Measurements from ENCODE around the gene LEPROT. TPM values are rescaled to one million over a fixed set of nuclear protein-coding genes. Genes with fewer than 3 reads are reported as not detected.

The LEPROT gene
- total and polyA plus RNA-seq, 2 of the 8 experiments (the other 6 are each of a cell fraction or from before 2014, with no cell fraction given), result 25.7 to 27.2 TPM

DNA sequence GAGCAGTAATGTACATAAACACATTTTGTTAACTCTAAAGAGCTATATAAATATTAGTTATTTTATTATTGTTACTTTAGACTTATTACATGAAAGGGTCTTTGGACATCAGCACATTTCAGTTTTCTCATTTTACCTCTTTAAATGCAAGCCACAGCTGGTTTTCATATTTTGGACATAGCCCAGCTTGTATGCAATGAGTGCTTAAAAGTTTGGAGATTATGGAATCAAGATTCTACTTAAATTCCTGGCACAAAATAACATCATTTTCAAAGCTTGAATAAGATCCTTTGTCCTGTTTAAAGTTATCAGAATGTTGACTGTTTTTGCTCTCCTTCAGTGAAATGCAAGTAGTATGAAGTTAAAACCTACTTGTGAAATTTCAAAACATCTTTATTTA, 15.5 kb upstream of the LEPROT start:
- Histone ChIP-seq H3K9ac (replicated peaks in 1 of 4; ENCODE audit: extremely low read depth in 1 of 4, low read depth in 3 of 4, low read length in 3 of 4) (no peak overlapping the region), H3K36me3 (ENCODE audit: control insufficient read depth in 2 of 4, insufficient read depth in 4 of 4, low read length in 3 of 4) (no peaks in the 10 kb centered on the region)
- TF ChIP-seq RFX5 (IDR thresholded peaks at IDR 0.05; ENCODE audit: borderline replicate concordance, low read depth, low read length) (no peak), SIRT6 (IDR thresholded peaks at IDR 0.05; ENCODE audit: low read length) (no peak), SP1 (IDR thresholded peaks at IDR 0.05; ENCODE audit: low read depth, low read length) (no peak), CEBPB (IDR thresholded peaks at IDR 0.05; ENCODE audit: low read depth, low read length) (no peak), TEAD4 (IDR thresholded peaks at IDR 0.05; ENCODE audit: low read depth, low read length) (no peak)

More for the DNA sequence above, 15.5 kb upstream of the LEPROT start:
- no peak overlapping the region for H4K5ac ChIP-seq (ENCODE audit: insufficient read length, low read depth, low read length)
- H4K20me1 ChIP-seq (replicated peaks in 1 of 2; ENCODE audit: control insufficient read depth in 1 of 2, insufficient read depth in 2 of 2, low read length in 2 of 2), result no peaks in the 10 kb centered on the region
- no peak overlapping the region for H2BK120ac ChIP-seq (replicated peaks; ENCODE audit: low read depth, low read length)
- H3K56ac ChIP-seq (replicated peaks; ENCODE audit: insufficient read length, low read depth, low read length), result no peak overlapping the region
- no peak for FAIRE-seq
- H4K91ac ChIP-seq (replicated peaks; ENCODE audit: insufficient read length, low read length), result no peak overlapping the region
- no peak overlapping the region for H3K4me3 ChIP-seq (ENCODE audit: extremely low read depth in 1 of 4, insufficient read depth in 2 of 4, low read depth in 3 of 4, low read length in 4 of 4)
- H3K18ac ChIP-seq (ENCODE audit: extremely low read depth, low read length), result no peak overlapping the region
- H3K79me2 ChIP-seq (ENCODE audit: control insufficient read depth in 1 of 2, insufficient read depth in 2 of 2, low read length in 2 of 2), result no peaks in the 10 kb centered on the region
- no peak overlapping the region for H2AFZ ChIP-seq (ENCODE audit: low read length)
- H3K14ac ChIP-seq (ENCODE audit: insufficient read length), result no peak overlapping the region
- H2AK5ac ChIP-seq (ENCODE audit: low read depth, low read length), result no peak overlapping the region
- no peak overlapping the region for H2BK5ac ChIP-seq (ENCODE audit: low read depth, low read length)
- no peaks in the 10 kb centered on the region; a peak in 1 of 7 replicates for H3K4me1 ChIP-seq (replicated peaks in 1 of 4; ENCODE audit: control insufficient read depth in 3 of 4, insufficient read depth in 4 of 4, low read length in 3 of 4)
- H3K4ac ChIP-seq (replicated peaks; ENCODE audit: insufficient read length, low read depth, low read length), result no peak overlapping the region
- H2BK20ac ChIP-seq (ENCODE audit: low read length), result no peak overlapping the region
- H3K27me3 ChIP-seq (replicated peaks in 1 of 4; ENCODE audit: control insufficient read depth in 3 of 4, extremely low read depth in 1 of 4, insufficient read depth in 3 of 4, low read length in 3 of 4), result no peaks in the 10 kb centered on the region
- no peaks in the 10 kb centered on the region for H3K23me2 ChIP-seq (ENCODE audit: low read depth, low read length)
- no peaks in the 10 kb centered on the region; a peak in 1 of 4 replicates for H3K9me3 ChIP-seq (ENCODE audit: insufficient read depth in 2 of 2, low read depth in 1 of 2, low read length in 1 of 2)
- ChIA-PET POLR2A (ENCODE audit: partially characterized antibody) (interaction anchor here (0.9 kb wide), 1 partner anchor 10 kb away, joined by 3 read pairs; no protein-coding TSS in a partner anchor), CTCF (ENCODE audit: partially characterized antibody) (interaction anchor here (0.6 to 1.2 kb wide), 2 partner anchors 44 to 168 kb away, joined by 3 to 4 read pairs; no protein-coding TSS in a partner anchor)
- H3K79me1 ChIP-seq (ENCODE audit: low read depth, low read length), result no peaks in the 10 kb centered on the region
- H3K4me2 ChIP-seq (ENCODE audit: insufficient read depth in 1 of 2, low read depth in 2 of 2, low read length in 2 of 2), result no peak overlapping the region
- no peak for DNase-seq (ENCODE audit: low read depth in 1 of 2, low spot score in 2 of 2)
- H3K23ac ChIP-seq (ENCODE audit: insufficient read length), result no peak overlapping the region
- no peak overlapping the region for H2BK15ac ChIP-seq (ENCODE audit: low read length)
- H4K8ac ChIP-seq (ENCODE audit: extremely low read depth, insufficient read depth, low read length), result no peak overlapping the region
- H3K27ac ChIP-seq (ENCODE audit: low read depth, low read length), result no peak overlapping the region
- no peak overlapping the region for H2BK12ac ChIP-seq (ENCODE audit: low read depth, low read length)

All from H1 (cell line).